ENCODE data around the gene TMEM144.

TMEM144 gene

DNA sequence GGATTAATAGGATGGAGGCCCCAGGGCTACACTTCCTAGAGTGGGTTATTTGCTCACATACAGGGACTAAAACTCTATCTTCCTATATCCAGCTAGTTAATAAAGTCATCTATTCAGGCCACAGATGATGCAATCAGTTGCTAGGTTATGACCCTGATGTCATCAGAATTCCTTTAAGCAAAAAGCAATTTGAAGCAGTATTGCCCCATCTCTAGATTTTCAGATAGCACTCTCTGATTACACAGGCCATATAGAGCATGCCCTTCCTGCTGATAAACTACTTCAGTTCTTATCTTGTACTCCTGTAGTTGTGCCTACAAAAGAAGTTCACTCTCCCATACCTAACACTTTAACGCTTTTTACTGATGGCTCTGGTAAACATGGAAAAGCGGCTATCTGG is 84.8 kb downstream of the TMEM144 start:
- no peak for DNase-seq (ENCODE audit: low read depth in 2 of 2, low spot score in 1 of 2)

DNA sequence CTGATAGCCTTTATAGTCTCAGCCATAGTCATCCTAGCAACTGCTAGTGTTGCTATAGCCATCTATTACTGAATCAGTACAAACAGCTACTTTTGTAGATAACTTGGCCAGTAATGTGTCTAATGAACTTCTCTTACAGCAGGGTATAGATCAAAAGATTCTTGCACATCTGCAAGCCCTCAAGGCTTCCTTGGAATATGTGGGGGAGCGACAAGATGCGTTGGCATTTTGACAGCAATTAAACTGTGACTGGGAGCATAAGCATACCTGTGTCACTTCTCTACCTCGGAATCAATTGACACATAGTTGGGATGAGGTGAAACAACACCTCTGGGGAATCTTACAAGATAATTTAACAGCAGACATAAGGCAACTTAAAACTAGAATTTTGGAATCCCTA is 87.6 kb downstream of the TMEM144 start:
- DNase-seq (ENCODE audit: low read depth in 2 of 2, low spot score in 1 of 2), result no peak

DNA sequence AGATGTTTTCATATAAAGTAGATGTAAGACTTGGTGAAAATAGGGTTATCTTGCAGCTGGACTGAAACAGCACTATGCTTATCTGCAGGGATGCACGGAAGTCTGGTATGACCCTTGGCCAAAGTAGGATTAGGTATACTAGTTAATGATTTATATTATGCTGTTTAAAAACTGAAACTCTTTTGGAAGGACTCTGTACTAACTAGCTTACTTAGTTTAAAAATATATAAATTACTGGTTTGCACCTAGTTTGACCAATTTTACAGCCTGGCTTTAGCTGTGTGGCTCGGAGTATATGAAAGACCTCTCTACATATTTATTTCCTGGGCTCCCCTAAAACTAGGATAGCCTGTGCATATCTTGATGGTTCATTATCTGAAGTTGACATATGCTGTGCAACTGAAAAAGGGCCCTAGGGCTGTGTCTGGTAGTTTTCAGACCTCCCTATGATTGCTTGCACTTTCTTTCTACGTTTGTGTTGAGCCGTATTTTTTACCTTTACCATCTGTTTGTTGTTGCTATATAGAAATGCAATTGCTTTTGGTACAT is 89.2 kb downstream of the TMEM144 start:
- DNase-seq (ENCODE audit: low read depth in 2 of 2, low spot score in 1 of 2), result no peak

DNA sequence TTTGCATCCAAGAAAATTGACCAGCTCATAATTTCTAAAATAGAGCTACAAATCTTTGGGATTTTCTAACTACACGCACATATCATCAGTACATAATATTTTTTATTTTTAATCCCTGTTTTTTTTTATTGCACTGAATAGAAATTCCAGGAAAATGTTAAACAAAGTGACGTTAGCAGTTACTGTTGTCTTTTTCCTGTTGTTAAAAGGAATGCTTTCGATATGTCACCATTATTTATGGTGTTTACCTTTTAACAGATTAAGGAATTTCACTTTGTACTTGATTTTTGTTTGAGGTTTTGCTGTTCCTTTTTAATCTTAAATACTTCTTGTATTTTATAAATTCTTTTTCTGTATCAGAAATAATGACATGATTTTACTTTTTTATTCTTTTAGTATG is 89.7 kb downstream of the TMEM144 start:
- no peak for DNase-seq (ENCODE audit: low read depth in 2 of 2, low spot score in 1 of 2)

DNA sequence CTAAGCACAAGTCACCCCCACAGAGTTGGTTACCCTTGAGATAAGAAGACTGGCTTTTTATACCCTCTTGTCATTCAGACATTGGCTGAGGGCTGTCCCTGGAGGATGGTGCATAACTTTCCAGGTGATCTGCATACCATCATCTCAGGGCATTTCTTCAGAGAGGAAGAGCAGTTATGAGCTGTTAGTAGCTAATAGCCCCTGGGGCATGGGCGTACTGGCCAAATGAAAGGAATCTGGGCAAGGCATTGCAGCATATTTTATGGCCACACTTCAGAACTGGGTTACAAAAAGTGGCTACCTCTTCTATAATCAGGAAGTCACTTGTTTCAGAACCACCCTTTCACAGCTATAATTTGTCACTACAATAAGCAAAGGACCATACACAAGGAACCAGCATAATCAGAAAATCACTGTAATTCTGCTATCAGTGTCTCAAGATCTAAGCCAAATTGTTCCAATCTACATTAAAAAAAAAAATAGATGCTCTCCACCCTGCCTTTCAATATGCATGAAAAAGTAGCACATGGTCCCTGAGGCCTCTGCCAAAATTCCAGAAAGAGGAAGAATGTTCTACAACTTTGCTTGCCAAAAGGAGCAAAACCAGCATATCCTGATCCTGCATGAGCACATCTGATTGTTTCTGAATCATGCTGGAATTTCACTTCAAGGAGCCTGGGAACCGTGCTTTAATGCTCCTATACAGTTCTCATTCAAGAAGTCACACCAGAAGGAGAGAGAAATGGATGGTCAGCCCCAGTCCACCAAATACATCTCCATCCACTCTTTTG is 92.0 kb downstream of the TMEM144 start:
- no peak for DNase-seq (ENCODE audit: low read depth in 2 of 2, low spot score in 1 of 2)

DNA sequence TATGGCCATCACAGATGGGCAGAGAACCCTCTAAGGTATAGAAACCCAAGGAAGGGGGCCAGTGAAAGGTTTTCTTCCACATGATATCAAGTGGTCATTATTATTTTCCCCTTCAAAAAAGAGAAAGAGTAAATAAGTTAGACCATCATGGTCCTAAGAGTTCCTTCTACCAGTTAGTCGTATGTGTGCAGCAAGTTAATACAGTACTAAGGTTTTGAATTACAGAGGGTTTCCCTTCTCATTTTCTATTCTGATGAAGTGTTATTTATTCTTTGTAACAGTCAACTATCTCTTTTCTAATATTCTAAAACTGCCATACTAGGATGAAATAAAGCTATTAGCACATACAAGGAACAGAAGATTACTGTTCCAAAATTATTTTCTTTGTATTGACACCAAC is 94.4 kb downstream of the TMEM144 start:
- DNase-seq (ENCODE audit: low read depth in 2 of 2, low spot score in 1 of 2), result no peak

All from stimulated activated CD8-positive, alpha-beta memory T cell treated with anti-CD3 and anti-CD28 coated beads, Interleukin-4, amount 100 ng/mL, for 1 hour (primary cell).